Suppressor macrophage (primary cell): ENCODE measurements around the gene ADAM21.
"Not testable (repeated sequence)": the region's sequence is repeated elsewhere in the genome, so short reads cannot be mapped to it uniquely, and the experiment has no call there.

Source experiments
- DNase-seq, 4 experiments: peaks; one replicate each; pipeline ENCODE4 v3.0.0-alpha.2; 2020 to 2022
- total RNA-seq, 17 experiments: gene quantifications; one replicate each; lab custom pipeline; 2026; ENCODE audit warnings: mixed read lengths in 6 of 17, inconsistent platforms in 3 of 17; lab: John Stamatoyannopoulos, UW

Gene ADAM21
- total RNA-seq: 0.04 to 2.0 (median 0.25) reads per million in 17 experiments

DNA sequence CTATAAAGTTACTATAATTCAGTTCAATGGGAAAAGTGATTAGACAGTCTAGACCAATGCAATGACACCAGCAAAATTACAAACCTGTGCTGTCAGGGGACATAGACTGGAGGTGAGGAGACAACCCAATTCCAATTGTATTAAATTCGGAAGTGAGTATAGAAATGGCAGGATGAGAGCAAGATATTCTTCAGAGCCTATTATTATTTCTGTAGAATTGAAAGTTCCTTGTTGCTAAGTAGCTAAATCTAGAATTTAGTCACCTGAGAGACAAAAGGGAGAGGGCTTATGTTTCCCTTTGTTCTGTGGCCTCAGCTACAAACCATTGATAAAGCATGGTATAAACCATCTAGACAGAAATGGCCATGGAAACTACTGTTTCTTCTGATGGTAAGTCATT is at the start of gene ADAM21:
Gene ADAM21, plus strand, starts transcription at position 301 of the 400 bp plus-strand sequence. CDS start 5,326 bp downstream, outside the sequence.
- DNase-seq: no peak

GRCh38 chr14:70403335-70403734 is 48.6 kb upstream of the ADAM21 start:
- DNase-seq: not testable (repeated sequence)

DNA sequence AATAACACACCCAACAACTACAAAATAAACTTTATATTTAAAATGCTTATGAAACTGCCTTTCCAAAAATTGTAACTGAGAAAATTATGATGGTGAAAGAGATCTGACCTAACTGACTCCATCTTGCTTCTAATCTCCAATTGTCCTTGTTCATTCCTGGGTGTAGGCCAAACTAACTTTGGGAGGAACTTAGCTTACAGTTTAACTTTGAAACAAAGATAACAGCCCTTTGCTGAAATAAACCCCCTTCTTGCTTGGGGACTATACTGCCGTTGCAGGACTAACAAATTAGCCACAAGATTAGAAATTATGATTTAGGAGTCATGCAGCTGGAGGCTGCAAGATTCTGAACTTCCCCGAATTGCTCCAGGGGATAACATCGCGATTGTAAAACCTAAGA is 45.8 kb upstream of the ADAM21 start:
- not testable (repeated sequence) for DNase-seq

DNA sequence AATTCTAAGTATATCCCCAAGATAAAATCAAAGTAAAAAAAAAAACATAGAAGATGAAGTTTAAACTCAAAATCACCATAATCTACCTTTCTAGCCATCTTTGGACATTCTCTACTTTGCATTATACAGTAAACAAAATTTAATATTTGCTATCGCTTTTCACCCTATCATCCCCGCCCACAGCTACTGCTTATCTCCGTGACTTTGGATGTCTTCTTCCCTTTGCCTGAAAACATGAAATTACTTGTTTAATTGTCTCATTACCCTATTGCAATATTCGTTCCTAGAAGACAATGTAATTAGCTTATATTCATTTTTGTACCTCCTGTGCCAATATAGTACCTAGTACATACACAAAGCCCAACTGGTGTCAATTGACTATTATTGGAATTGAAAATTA is 44.4 kb upstream of the ADAM21 start:
- DNase-seq: no peak

- DNase-seq: peak in 1 of 4 experiments; percentile 1
Measured at GRCh38 chr14:70415788-70416187, 36.2 kb upstream of the ADAM21 start.

DNA sequence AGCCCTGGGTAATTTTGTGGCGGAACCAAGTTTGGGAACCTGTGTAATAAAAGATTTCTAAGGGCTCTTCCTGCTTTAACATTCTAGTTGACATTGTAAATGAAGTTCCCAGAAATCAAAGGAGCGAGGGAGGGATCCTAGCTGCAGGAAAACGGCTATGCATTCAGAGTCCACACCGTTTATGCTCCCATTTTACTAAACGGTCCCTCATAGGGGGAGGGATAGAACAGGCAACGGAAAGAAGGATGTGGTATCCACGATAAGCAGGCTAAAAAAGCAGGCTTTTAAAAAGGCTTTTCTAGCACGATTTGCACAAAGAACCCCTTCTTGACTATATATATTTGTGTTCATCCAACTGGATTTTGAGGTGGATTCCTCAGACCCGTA is 35.6 kb upstream of the ADAM21 start:
- DNase-seq: peak in 3 of 4 experiments; percentile 3 to 11 (median 4)

DNA sequence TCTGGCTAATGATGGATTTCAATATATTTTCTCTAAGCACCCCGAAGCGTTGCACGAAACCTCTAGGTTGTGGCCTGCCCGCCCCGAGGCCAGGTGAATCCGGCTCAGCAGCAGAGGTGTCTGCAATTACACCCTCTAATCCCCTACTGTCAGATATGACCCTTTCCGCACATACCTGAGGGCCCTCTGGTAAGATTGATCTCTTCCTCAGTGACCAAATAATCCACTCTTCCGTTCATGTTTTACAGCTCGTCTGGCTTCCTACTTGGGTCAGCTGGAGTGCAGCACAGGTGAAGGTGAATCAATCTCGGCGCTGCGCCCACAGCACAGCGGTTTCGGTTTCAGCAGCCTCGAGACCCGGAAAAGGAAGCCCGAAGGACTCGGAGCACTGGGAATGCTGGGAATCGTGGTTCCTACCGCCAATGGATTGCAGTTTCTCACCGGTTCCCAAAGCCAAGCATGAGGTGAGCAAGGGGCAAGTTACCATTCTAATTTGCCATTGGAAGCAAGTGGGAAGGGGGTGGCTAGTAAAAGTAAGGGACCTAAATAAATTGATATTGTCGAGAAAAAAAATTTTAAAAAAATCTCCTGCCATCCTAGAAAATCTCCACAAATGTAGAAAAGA is 35.1 kb upstream of the ADAM21 start, which contains the start of gene SYNJ2BP:
Gene SYNJ2BP, minus strand, starts transcription at position 366 of the 625 bp plus-strand sequence. Its CDS starts 127 bp downstream, at position 239.
- peak; percentile 42 to 73 (median 64) for DNase-seq

DNA sequence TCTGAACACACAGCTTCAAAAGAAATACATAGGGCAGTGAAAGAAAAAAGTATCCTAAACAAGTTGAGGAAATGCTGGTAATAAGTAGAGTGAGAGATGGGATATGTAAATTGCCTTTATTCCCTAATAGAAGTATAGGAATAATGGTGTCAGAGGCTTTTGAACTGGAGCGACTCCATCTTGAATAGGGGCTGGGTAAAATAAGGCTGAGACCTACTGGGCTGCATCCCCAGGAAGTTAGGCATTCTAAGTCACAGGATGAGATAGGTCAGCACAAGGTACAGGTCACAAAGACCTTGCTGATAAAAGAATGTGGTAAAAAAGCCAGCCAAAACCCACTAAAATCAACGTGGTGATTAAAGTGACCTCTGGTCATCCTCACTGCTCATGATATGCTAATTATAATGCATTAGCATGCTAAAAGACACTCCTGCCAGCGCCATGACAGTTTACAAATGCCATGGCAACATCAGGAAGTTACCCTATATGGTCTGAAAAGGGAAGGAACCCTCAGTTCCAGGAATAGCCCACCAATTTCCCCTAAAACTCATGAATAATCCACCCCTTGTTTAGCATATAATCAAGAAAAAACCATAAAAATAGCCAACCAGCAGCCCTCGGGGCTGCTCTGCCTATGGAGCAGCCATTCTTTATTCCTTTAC is 32.6 kb upstream of the ADAM21 start:
- DNase-seq: not testable (repeated sequence)

- no peak for DNase-seq
Measured at GRCh38 chr14:70422538-70422937, 29.4 kb upstream of the ADAM21 start.

DNA sequence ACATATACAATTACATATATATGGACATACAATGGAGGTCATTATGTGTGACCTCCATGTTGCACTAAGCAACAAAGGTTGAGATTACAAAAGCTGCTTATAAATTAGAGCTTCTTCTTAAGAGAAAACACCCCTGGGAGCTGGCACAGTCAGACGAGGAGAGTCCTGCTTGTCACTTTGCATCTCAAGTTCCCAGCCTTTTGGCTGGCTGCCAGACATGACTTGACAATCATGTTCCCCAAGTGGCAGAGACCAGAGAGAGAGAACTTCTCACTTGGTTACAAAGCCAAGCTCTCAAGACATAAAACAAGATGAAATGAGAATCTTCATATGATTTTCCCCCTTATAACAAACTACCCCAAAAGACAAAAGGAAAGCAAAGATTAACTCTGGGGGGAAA is 26.6 kb upstream of the ADAM21 start:
- DNase-seq: peak; percentile 10 to 17 (median 12)

DNA sequence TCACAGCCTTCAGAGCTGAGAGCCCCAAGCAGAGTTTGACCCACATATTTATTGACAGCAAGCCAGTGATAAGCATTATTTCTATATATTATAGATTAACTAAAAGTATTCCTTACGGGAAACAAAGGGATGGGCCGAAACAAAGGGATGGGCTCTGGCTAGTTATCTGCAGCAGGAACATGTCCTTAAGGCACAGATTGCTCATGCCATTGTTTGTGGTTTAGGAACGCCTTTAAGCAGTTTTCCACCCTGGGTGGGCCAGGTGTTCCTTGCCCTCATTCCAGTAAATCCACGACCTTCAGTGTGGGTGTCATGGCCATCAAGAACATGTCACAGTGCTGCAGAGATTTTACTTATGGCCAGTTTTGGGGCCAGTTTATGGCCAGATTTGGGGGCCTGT is 25.4 kb upstream of the ADAM21 start:
- not testable (repeated sequence) for DNase-seq

GRCh38 chr14:70436867-70437266 is 15.1 kb upstream of the ADAM21 start:
- DNase-seq: no peak

DNA sequence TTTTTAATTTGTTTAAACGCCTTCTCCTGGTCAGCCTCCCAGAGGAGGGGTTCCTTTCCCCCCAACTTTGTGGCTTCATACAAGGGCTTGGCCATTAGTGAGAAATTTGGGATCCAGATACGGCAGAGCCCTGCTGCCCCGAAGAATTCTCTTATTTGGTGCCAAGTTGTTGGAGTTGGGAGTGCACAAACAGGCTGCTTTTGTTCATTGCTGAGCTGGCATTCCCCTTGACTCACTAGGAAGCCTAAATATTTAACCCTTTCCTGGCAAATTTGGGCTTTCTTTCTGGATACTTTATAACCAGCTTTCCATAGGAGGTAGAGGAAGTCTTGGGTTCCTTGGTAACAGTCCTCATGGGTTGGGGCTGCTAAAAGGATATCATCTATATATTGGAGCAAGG is 10.3 kb upstream of the ADAM21 start:
- DNase-seq: no peak

GRCh38 chr14:70442750-70443149 is 9.2 kb upstream of the ADAM21 start:
- DNase-seq: no peak

- peak in 3 of 4 experiments; percentile 3 to 20 (median 5) for DNase-seq
Measured at GRCh38 chr14:70448633-70449340, 3.2 kb upstream of the ADAM21 start.

DNA sequence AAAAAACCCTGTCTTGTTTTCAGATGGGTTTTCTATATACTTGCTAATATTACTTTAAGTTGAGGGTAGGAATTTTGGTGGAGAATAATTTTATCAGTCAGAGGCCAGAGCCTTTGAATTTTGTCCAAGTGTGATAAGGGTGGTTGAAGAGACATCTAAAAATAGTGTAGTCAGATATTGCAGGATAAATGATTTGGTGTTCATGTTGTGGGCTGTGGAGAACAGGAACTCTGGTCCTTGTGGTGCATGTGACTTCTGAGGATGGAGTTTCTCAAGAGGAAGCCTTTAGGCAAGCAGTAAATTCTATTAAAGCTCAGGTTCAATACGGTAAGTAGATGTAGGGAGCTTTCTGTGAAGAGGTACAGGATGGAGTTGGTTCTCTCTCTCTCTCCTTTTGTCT is 2.8 kb downstream of the ADAM21 start:
- peak; percentile 6 to 44 (median 37) for DNase-seq

DNA sequence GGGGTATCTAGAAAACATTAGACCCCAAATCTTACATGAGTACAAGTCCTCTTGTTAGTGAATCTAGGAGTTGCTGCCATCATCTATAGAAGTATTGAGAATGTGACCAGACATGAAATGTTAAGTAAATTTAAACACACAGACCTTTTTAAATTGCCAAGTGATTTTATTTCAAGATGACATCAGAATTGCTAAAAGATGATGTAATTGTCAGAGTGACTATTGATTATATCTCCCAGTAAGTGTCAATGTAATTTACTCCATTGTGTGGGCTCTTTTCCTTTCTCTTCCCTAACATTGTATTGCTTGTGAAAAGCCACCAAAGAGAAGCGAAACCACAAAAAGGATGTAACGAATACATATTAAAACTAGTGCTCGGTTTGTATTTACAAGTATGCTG is 16.8 kb downstream of the ADAM21 start:
- no peak for DNase-seq

DNA sequence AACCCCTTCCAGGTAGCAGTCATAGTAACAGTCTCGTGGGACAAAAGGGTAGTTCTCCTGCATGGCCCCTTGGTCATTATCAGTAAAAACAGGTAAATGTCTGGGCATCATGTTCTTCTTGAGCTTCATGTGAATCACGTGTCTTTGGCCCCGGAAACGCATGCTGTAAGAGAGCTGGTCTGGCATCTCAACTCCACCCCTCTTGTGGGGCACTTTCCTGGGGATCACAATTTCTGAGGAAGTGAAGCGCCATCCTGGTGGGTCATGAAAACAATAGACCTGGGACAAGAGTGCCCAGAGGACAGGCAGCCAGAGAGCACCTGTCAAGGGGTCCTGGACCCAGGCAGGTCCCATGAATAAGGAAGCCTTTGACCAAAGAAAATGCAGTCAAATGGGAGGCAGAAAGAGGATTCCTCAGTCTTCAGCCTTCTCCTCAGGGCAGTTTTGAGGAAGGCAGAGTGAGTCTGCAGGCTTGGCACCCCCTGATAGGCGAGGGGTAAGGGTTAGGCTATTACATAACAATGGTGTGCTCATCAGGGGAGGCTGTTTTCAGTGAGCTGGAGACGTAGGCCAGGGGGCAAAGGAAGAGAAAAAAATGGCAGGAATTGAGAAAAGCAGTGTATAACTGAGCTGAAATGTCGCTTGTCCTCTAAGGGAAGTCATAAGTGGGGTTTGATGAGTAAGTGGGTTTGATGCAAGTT is 19.0 kb downstream of the ADAM21 start:
- not testable (repeated sequence) for DNase-seq

- DNase-seq: no peak
Measured at GRCh38 chr14:70472253-70473159, 20.5 kb downstream of the ADAM21 start.

GRCh38 chr14:70473825-70474224 is 21.9 kb downstream of the ADAM21 start:
- no peak for DNase-seq

GRCh38 chr14:70475459-70475858 is 23.5 kb downstream of the ADAM21 start:
- DNase-seq: not testable (repeated sequence)
